Coronary artery (tissue), 2 donors: Measurements from ENCODE around the gene PCDH9.

ENCODE experiments used
- DNase-seq: peaks from one replicate; pipeline ENCODE4 v3.0.0-alpha.2; 2017; ENCODE audit warnings: low spot score
- H3K27ac ChIP-seq, 2 donors: fragments of 200-600 bp; sonication (generic); one replicate each; pipeline ENCODE4 v1.5.1; 2016 to 2019
- H3K4me3 ChIP-seq: fragments of 200-600 bp; sonication (generic); 2 replicates; pipeline ENCODE4 v1.5.1; 2016; ENCODE audit warnings: mild to moderate bottlenecking, moderate library complexity
- CTCF ChIP-seq: fragments of 200-600 bp; sonication (generic); IDR thresholded peaks from one replicate; pipeline ENCODE4 v1.5.1; 2019; ENCODE audit warnings: antibody characterized with exemption

The PCDH9 gene

GRCh38 chr13:67210208-67210607, 19.9 kb downstream of the PCDH9 start:
- TF ChIP-seq CTCF: no peak
- DNase-seq: no peak
- Histone ChIP-seq H3K27ac (no peak overlapping the region), H3K4me3 (no peak overlapping the region)

GRCh38 chr13:67208552-67208951, 21.6 kb downstream of the PCDH9 start:
- H3K4me3 ChIP-seq: no peak overlapping the region
- no peak for DNase-seq

GRCh38 chr13:67204764-67205163, 25.4 kb downstream of the PCDH9 start:
- DNase-seq: no peak
- TF ChIP-seq CTCF: no peak
- Histone ChIP-seq H3K4me3 (no peak overlapping the region), H3K27ac (no peak overlapping the region)

More at GRCh38 chr13:67208552-67208951, 21.6 kb downstream of the PCDH9 start:
- TF ChIP-seq CTCF: no peak
- no peak overlapping the region for H3K27ac ChIP-seq

GRCh38 chr13:67200605-67201004, 29.5 kb downstream of the PCDH9 start:
- no peak for TF ChIP-seq CTCF

GRCh38 chr13:67200183-67200582, 30.0 kb downstream of the PCDH9 start:
- Histone ChIP-seq H3K4me3 (no peak overlapping the region), H3K27ac (no peak overlapping the region)
- TF ChIP-seq CTCF: no peak
- no peak for DNase-seq

More at GRCh38 chr13:67200605-67201004, 29.5 kb downstream of the PCDH9 start:
- Histone ChIP-seq H3K27ac (no peak overlapping the region), H3K4me3 (no peak overlapping the region)
- no peak for DNase-seq

- TF ChIP-seq CTCF: no peak
- Histone ChIP-seq H3K4me3 (no peak overlapping the region), H3K27ac (no peak overlapping the region)
- no peak for DNase-seq
These were observed 32.4 kb downstream of the PCDH9 start for GRCh38 chr13:67197704-67198103.

- no peak overlapping the region for H3K27ac ChIP-seq
- TF ChIP-seq CTCF: no peak
- no peak for DNase-seq
- no peak overlapping the region for H3K4me3 ChIP-seq
These were observed 36.2 kb downstream of the PCDH9 start for GRCh38 chr13:67193979-67194378.
